ENCODE results near the gene CCNY. TPM values are rescaled to one million over a fixed set of nuclear protein-coding genes. Genes with fewer than 3 reads are reported as not detected.

The CCNY gene
- total and polyA plus RNA-seq, 2 of the 13 experiments (the other 11 are each of a cell fraction or from before 2014, with no cell fraction given) = 48.2 to 54.7 TPM

- DNase-seq (ENCODE audit: low spot score) (no peak), FAIRE-seq (no peak), ATAC-seq (no peak)
- H3K4me2 ChIP-seq (ENCODE audit: low read depth, low read length) = no peak overlapping the region
- no peaks in the 10 kb centered on the region for H3K9me3 ChIP-seq (ENCODE audit: low read length)
- H3K4me3 ChIP-seq (replicated peaks in 1 of 3; ENCODE audit: insufficient read depth in 1 of 3, low read depth in 2 of 3, low read length in 3 of 3) = no peak overlapping the region
- in situ Hi-C loops (cut with HindIII; ENCODE audit: extremely low pct_ligation_motif_present, low pct_unique_long_range_greater_than_20kb) (no loop called here), intact Hi-C loops (cut with micrococcal nuclease; ENCODE audit: unreplicated experiment) (no loop called here)
- WGBS (ENCODE audit: low lambda C conversion rate) = 98% methylated on average over 6 of the region's 8 CpGs
- no peak overlapping the region for H3K9ac ChIP-seq (ENCODE audit: insufficient read depth, low read depth, low read length)
- H2AFZ ChIP-seq (ENCODE audit: low read length) = no peak overlapping the region
- ChIA-PET POLR2A (no interaction called here), CTCF (ENCODE audit: low intra/inter-chr PET ratio, low total read pairs) (no interaction called here)
- H3K4me1 ChIP-seq (ENCODE audit: insufficient read depth, low read length) = peaks cover 66% of the 10 kb centered on the region
- H3K79me2 ChIP-seq (ENCODE audit: insufficient read depth, low read length) = peaks cover 97% of the 10 kb centered on the region
- H4K20me1 ChIP-seq (ENCODE audit: insufficient read depth, low read length) = peaks cover 3% of the 10 kb centered on the region
- no TSS peak for BruUV-seq (replicated peaks)
- H3K27me3 ChIP-seq (ENCODE audit: control insufficient read depth in 1 of 2, insufficient read depth in 2 of 2, low read length in 2 of 2) = no peaks in the 10 kb centered on the region
- H3K27ac ChIP-seq (ENCODE audit: extremely low read length, insufficient read depth, low read length) = no peak overlapping the region
- no peaks in the 10 kb centered on the region for H3K36me3 ChIP-seq (replicated peaks in 1 of 2; ENCODE audit: control insufficient read depth in 1 of 2, insufficient read depth in 2 of 2, low read length in 2 of 2)
- TF ChIP-seq SIX4 (CRISPR knock-in tag; IDR thresholded peaks at IDR 0.05) (no peak), RXRB (CRISPR knock-in tag; IDR thresholded peaks at IDR 0.05; ENCODE audit: borderline replicate concordance) (no peak), ZNF451 (CRISPR knock-in tag; IDR thresholded peaks at IDR 0.05) (no peak), ZNF232 (CRISPR knock-in tag; IDR thresholded peaks at IDR 0.05; ENCODE audit: borderline replicate concordance) (no peak), TOPORS (CRISPR knock-in tag; IDR thresholded peaks at IDR 0.05) (no peak), SIN3A (IDR thresholded peaks at IDR 0.05; ENCODE audit: borderline replicate concordance, low read depth, low read length) (no peak), YY1 (IDR thresholded peaks at IDR 0.05; ENCODE audit: insufficient read depth, insufficient replicate concordance, low read depth, low read length) (no peak), SNAPC2 (CRISPR knock-in tag; IDR thresholded peaks at IDR 0.05) (no peak), NAIF1 (CRISPR knock-in tag; IDR thresholded peaks at IDR 0.05; ENCODE audit: borderline replicate concordance) (no peak), TIGD3 (CRISPR knock-in tag; IDR thresholded peaks at IDR 0.05; ENCODE audit: borderline replicate concordance) (no peak), POLR2G (IDR thresholded peaks at IDR 0.05; ENCODE audit: low read depth, low read length) (no peak)
Measured at GRCh38 chr10:35398355-35398754, 62.0 kb downstream of the CCNY start.

Measured in HepG2 (cell line).